H1 (cell line): Measurements from ENCODE around the gene GLT8D1. TPM values are rescaled to one million over a fixed set of nuclear protein-coding genes. Genes with fewer than 3 reads are reported as not detected.

ENCODE experiments used
- CTCF ChIA-PET: fragments of 300-600 bp; sonication (Branson Sonifier 250); formaldehyde crosslinking; loops from one replicate; lab custom pipeline; 2021; ENCODE audit not compliant: partially characterized antibody; lab: Charles Lee
- POLR2A ChIA-PET: fragments of 300-600 bp; sonication (Branson Sonifier 250); formaldehyde crosslinking; loops from one replicate; lab custom pipeline; 2021; ENCODE audit warnings: inconsistent platforms; ENCODE audit not compliant: partially characterized antibody; lab: Charles Lee
- DNase-seq, 2 experiments: peaks; one replicate each; pipeline versions ENCODE4 v3.0.0 to v3.0.0-alpha.2; 2010 to 2022; ENCODE audit warnings: low spot score in 2 of 2, low read depth in 1 of 2, mixed read lengths in 1 of 2
- FAIRE-seq: peaks from 2 replicates; lab custom pipeline; 2011; peaks lifted over from hg19 to GRCh38; lab: Jason Lieb, UNC
- H2AFZ ChIP-seq: 2 replicates; pipeline ENCODE4 v1.8.1; 2012; ENCODE audit warnings: low read length, inconsistent platforms
- H2AK5ac ChIP-seq: 2 replicates; pipeline ENCODE4 v1.6.1; 2013; ENCODE audit warnings: low read depth, low read length
- H2BK120ac ChIP-seq: replicated peaks from 2 replicates; pipeline ENCODE3; 2013; ENCODE audit warnings: low read depth, low read length, inconsistent platforms
- H2BK12ac ChIP-seq: 2 replicates; pipeline ENCODE4 v1.6.1; 2013; ENCODE audit warnings: low read depth, low read length
- H2BK15ac ChIP-seq: 2 replicates; pipeline ENCODE4 v1.6.1; 2013; ENCODE audit warnings: low read length
- H2BK20ac ChIP-seq: 2 replicates; pipeline ENCODE4 v1.6.1; 2013; ENCODE audit warnings: low read length
- H2BK5ac ChIP-seq: 2 replicates; pipeline ENCODE4 v1.6.1; 2013; ENCODE audit warnings: low read depth, low read length
- H3K14ac ChIP-seq: 2 replicates; pipeline ENCODE4 v1.6.1; 2013; ENCODE audit warnings: inconsistent platforms; ENCODE audit not compliant: insufficient read length
- H3K18ac ChIP-seq: 2 replicates; pipeline ENCODE4 v1.6.1; 2013; ENCODE audit warnings: low read length; ENCODE audit errors: extremely low read depth
- H3K23ac ChIP-seq: 2 replicates; pipeline ENCODE4 v1.6.1; 2013; ENCODE audit warnings: inconsistent platforms; ENCODE audit not compliant: insufficient read length
- H3K23me2 ChIP-seq: 2 replicates; pipeline ENCODE4 v1.6.1; 2013; ENCODE audit warnings: low read depth, low read length
- H3K27ac ChIP-seq: 2 replicates; pipeline ENCODE4 v1.6.1; 2011; ENCODE audit warnings: low read depth, low read length, inconsistent platforms
- H3K27me3 ChIP-seq, 4 experiments: replicated peaks in 1 of 4; 1 replicate in 1 of 4; 2 replicates in 3 of 4; pipeline versions ENCODE4 v1.6.1 to v1.8.1; 2011 to 2013; ENCODE audit warnings: low read length in 3 of 4, mild to moderate bottlenecking in 3 of 4, inconsistent platforms in 2 of 4, mixed read lengths in 2 of 4, moderate library complexity in 1 of 4; ENCODE audit not compliant: control insufficient read depth in 3 of 4, insufficient read depth in 3 of 4; ENCODE audit errors: extremely low read depth in 1 of 4
- H3K36me3 ChIP-seq, 4 experiments: 2 replicates each; pipeline versions ENCODE4 v1.6.1 to v1.8.1; 2011 to 2013; ENCODE audit warnings: mild to moderate bottlenecking in 4 of 4, low read length in 3 of 4, moderate library complexity in 2 of 4, control low read depth in 1 of 4, inconsistent platforms in 1 of 4; ENCODE audit not compliant: insufficient read depth in 4 of 4, control insufficient read depth in 2 of 4
- H3K4ac ChIP-seq: replicated peaks from 2 replicates; pipeline ENCODE3; 2013; ENCODE audit warnings: low read length, low read depth, mixed read lengths, inconsistent platforms; ENCODE audit not compliant: insufficient read length
- H3K4me1 ChIP-seq, 4 experiments: replicated peaks in 1 of 4; 1 replicate in 1 of 4; 2 replicates in 3 of 4; pipeline versions ENCODE4 v1.6.1 to v1.8.1; 2011 to 2013; ENCODE audit warnings: low read length in 3 of 4, inconsistent platforms in 2 of 4, mixed read lengths in 1 of 4; ENCODE audit not compliant: insufficient read depth in 4 of 4, control insufficient read depth in 3 of 4
- H3K4me2 ChIP-seq, 2 experiments: 2 replicates each; pipeline versions ENCODE4 v1.6.1 to v1.8.1; 2011 to 2013; ENCODE audit warnings: low read depth in 2 of 2, low read length in 2 of 2, control low read depth in 1 of 2, inconsistent platforms in 1 of 2, mild to moderate bottlenecking in 1 of 2; ENCODE audit not compliant: insufficient read depth in 1 of 2
- H3K4me3 ChIP-seq, 4 experiments: fragments of 200-600, 300-600 bp in 1 of 4; sonication (generic), shearing (Covaris generic), sonication (Bioruptor Twin) in 1 of 4; 2 replicates each; pipeline versions ENCODE4 v1.5.1 to v1.8.1; 2011 to 2016; ENCODE audit warnings: low read length in 4 of 4, low read depth in 3 of 4, control low read depth in 2 of 4, inconsistent platforms in 2 of 4, mild to moderate bottlenecking in 2 of 4, mixed read lengths in 1 of 4, moderate library complexity in 1 of 4; ENCODE audit not compliant: insufficient read depth in 2 of 4; ENCODE audit errors: extremely low read depth in 1 of 4
- H3K56ac ChIP-seq: replicated peaks from 2 replicates; pipeline ENCODE3; 2013; ENCODE audit warnings: low read depth, mild to moderate bottlenecking, mixed read lengths, low read length, inconsistent platforms; ENCODE audit not compliant: insufficient read length
- H3K79me1 ChIP-seq: 2 replicates; pipeline ENCODE4 v1.6.1; 2013; ENCODE audit warnings: low read depth, low read length, control low read depth
- H3K79me2 ChIP-seq, 2 experiments: 2 replicates each; pipeline versions ENCODE4 v1.6.1 to v1.8.1; 2012 to 2013; ENCODE audit warnings: low read length in 2 of 2, mild to moderate bottlenecking in 2 of 2, inconsistent platforms in 1 of 2; ENCODE audit not compliant: insufficient read depth in 2 of 2, control insufficient read depth in 1 of 2
- H3K9ac ChIP-seq, 4 experiments: replicated peaks in 1 of 4; 1 replicate in 1 of 4; 2 replicates in 3 of 4; pipeline versions ENCODE4 v1.6.1 to v1.8.1; 2011 to 2013; ENCODE audit warnings: low read depth in 3 of 4, low read length in 3 of 4, control low read depth in 2 of 4, mild to moderate bottlenecking in 2 of 4, moderate library complexity in 2 of 4, inconsistent platforms in 1 of 4; ENCODE audit errors: extremely low read depth in 1 of 4
- H3K9me3 ChIP-seq, 2 experiments: 2 replicates each; pipeline versions ENCODE4 v1.6.1 to v1.8.1; 2012 to 2013; ENCODE audit warnings: mild to moderate bottlenecking in 2 of 2, moderate library complexity in 2 of 2, control low read depth in 1 of 2, inconsistent platforms in 1 of 2, low read depth in 1 of 2, low read length in 1 of 2, mixed read lengths in 1 of 2; ENCODE audit not compliant: insufficient read depth in 2 of 2
- H4K20me1 ChIP-seq, 2 experiments: replicated peaks in 1 of 2; 2 replicates each; pipeline versions ENCODE3 to v1.8.1; 2011 to 2013; ENCODE audit warnings: inconsistent platforms in 2 of 2, low read length in 2 of 2, mild to moderate bottlenecking in 1 of 2; ENCODE audit not compliant: insufficient read depth in 2 of 2, control insufficient read depth in 1 of 2
- H4K5ac ChIP-seq: 2 replicates; pipeline ENCODE4 v1.6.1; 2013; ENCODE audit warnings: low read length, low read depth, mixed read lengths, inconsistent platforms; ENCODE audit not compliant: insufficient read length
- H4K8ac ChIP-seq: 2 replicates; pipeline ENCODE4 v1.8.0; 2013; ENCODE audit warnings: mild to moderate bottlenecking, moderate library complexity, low read length, inconsistent platforms; ENCODE audit not compliant: insufficient read depth; ENCODE audit errors: extremely low read depth
- H4K91ac ChIP-seq: replicated peaks from 2 replicates; pipeline ENCODE3; 2013; ENCODE audit warnings: low read length, mixed read lengths, inconsistent platforms; ENCODE audit not compliant: insufficient read length
- BACH1 ChIP-seq: IDR thresholded peaks from 2 replicates; pipeline ENCODE4 v1.6.1; 2012; ENCODE audit warnings: low read length, improper control_type of control experiment
- EP300 ChIP-seq, 2 experiments: IDR thresholded peaks; 1 replicate in 1 of 2; 2 replicates in 1 of 2; pipeline ENCODE4 v1.6.1; 2011 to 2012; ENCODE audit warnings: low read depth in 2 of 2, low read length in 2 of 2, mild to moderate bottlenecking in 2 of 2, borderline replicate concordance in 1 of 2, inconsistent platforms in 1 of 2, moderate library complexity in 1 of 2
- NRF1 ChIP-seq: IDR thresholded peaks from 2 replicates; pipeline ENCODE4 v1.6.1; 2011; ENCODE audit warnings: mild to moderate bottlenecking, low read depth, low read length, improper control_type of control experiment
- SP4 ChIP-seq: IDR thresholded peaks from 2 replicates; pipeline ENCODE4 v1.6.1; 2012; ENCODE audit warnings: low read length, inconsistent platforms
- TCF12 ChIP-seq: IDR thresholded peaks from 2 replicates; pipeline ENCODE4 v1.6.1; 2011; ENCODE audit warnings: low read depth, mild to moderate bottlenecking, low read length
- WGBS, 2 experiments: shearing (Covaris generic) in 1 of 2; methylation state at CpG; one replicate each; pipeline versions ENCODE4 v1.1.6 to v1.1.7; 2013 to 2015; ENCODE audit warnings: low lambda C conversion rate in 2 of 2, mixed read lengths in 2 of 2, inconsistent platforms in 1 of 2, low coverage in 1 of 2, missing lambda C conversion rate in 1 of 2; ENCODE audit not compliant: insufficient replicate concordance in 2 of 2, insufficient coverage in 1 of 2, insufficient read length in 1 of 2; ENCODE audit errors: extremely low coverage in 1 of 2, missing lambda C conversion rate in 1 of 2; 5-methylcytosine and 5-hydroxymethylcytosine counted together
- polyA plus RNA-seq, 7 experiments: library from polyadenylated mRNA; depleted of rRNA in 3 of 7; stranded (reverse) in 5 of 7; unstranded in 2 of 7; fragments of >200 nt in 5 of 7; fragments of 200-250 nt in 2 of 7; gene quantifications; 1 replicate in 5 of 7; 2 replicates in 1 of 7; 4 replicates in 1 of 7; pipeline versions ENCODE4 v1.2.1 to v1.2.3, GENCODE V29; 2011 to 2013; ENCODE audit warnings: missing spikeins in 2 of 7, mixed read lengths in 2 of 7
- total RNA-seq: library from RNA; stranded (reverse); fragmentation: NEBNext Ultra II Directional; extraction: Animal tissue kit (Norgen Biotek cat#: 25700); gene quantifications from 2 replicates; pipeline ENCODE4 v1.2.1, GENCODE V29; 2021

The GLT8D1 gene
- total and polyA plus RNA-seq, 2 of the 8 experiments (the other 6 are each of a cell fraction or from before 2014, with no cell fraction given): 29.0 to 33.6 TPM

- no peaks in the 10 kb centered on the region for H3K79me2 ChIP-seq
- no peak overlapping the region for H2BK15ac ChIP-seq
- H3K36me3 ChIP-seq: peaks cover 8 to 54% (median 26%) of the 10 kb centered on the region in 4 experiments; a peak in 7 of 8 replicates
- no peak overlapping the region for H3K4me2 ChIP-seq
- FAIRE-seq (no peak), DNase-seq (no peak)
- no peak overlapping the region for H3K4me3 ChIP-seq
- H4K5ac ChIP-seq: no peak overlapping the region
- no peak overlapping the region for H3K56ac ChIP-seq
- H3K27ac ChIP-seq: no peak overlapping the region
- H2BK120ac ChIP-seq: no peak overlapping the region
- H2BK5ac ChIP-seq: no peak overlapping the region
- peaks cover 0 to 2% (median 0%) of the 10 kb centered on the region in 4 experiments; a peak in 1 of 7 replicates for H3K4me1 ChIP-seq
- H3K4ac ChIP-seq: no peak overlapping the region
- H2AK5ac ChIP-seq: no peak overlapping the region
- no peak overlapping the region for H3K9ac ChIP-seq
- H3K23me2 ChIP-seq: no peaks in the 10 kb centered on the region
- 87% methylated on average over 3 of the region's 3 CpGs; no CpG with 5 or more reads in 1 of the 2 experiments for WGBS, 2 experiments
- no peak overlapping the region for H3K23ac ChIP-seq
- ChIA-PET CTCF (no interaction called here), POLR2A (interaction anchor here (1.2 kb wide), 1 partner anchor 40 kb away, joined by 4 read pairs; no protein-coding TSS in a partner anchor)
- no peaks in the 10 kb centered on the region for H3K9me3 ChIP-seq
- no peak overlapping the region for H3K14ac ChIP-seq
- no peak overlapping the region for H2BK12ac ChIP-seq
- no peak overlapping the region for H2BK20ac ChIP-seq
- no peaks in the 10 kb centered on the region for H3K79me1 ChIP-seq
- H2AFZ ChIP-seq: no peak overlapping the region
- no peak overlapping the region for H4K8ac ChIP-seq
- H3K27me3 ChIP-seq: no peaks in the 10 kb centered on the region
- no peak overlapping the region for H4K91ac ChIP-seq
- no peak overlapping the region for H3K18ac ChIP-seq
- no peaks in the 10 kb centered on the region for H4K20me1 ChIP-seq
- TF ChIP-seq BACH1 (no peak), EP300 (IDR thresholded peaks at IDR 0.05; ENCODE audit: borderline replicate concordance in 1 of 2, low read depth in 2 of 2, low read length in 2 of 2) (no peak), NRF1 (no peak), SP4 (no peak), TCF12 (no peak)
- TF ChIP-seq, all 59 proteins: peak for 0
Observed at GRCh38 chr3:52655895-52656294, 49.7 kb downstream of the GLT8D1 start.
